HG03342 (cell line): ENCODE measurements around the gene PTCH2.

Source experiments
- ATAC-seq: cut with Tn5 transposase; IDR thresholded peaks from one replicate; pipeline ENCODE4 v1.9.1; 2021; ENCODE audit warnings: mild to moderate bottlenecking, moderate library complexity; ENCODE audit not compliant: unreplicated experiment

The PTCH2 gene

GRCh38 chr1:44842862-44843655, at the start of gene PTCH2:
Gene PTCH2 (minus strand): TSS chr1:44843253. CDS start chr1:44842932, 321 bp downstream.
- no peak for ATAC-seq

- ATAC-seq, result no peak
Measured at GRCh38 chr1:44890007-44890406, 47.0 kb upstream of the PTCH2 start.

GRCh38 chr1:44885406-44885805, 42.4 kb upstream of the PTCH2 start:
- ATAC-seq, result no peak

- ATAC-seq, result no peak
Measured at GRCh38 chr1:44884746-44885145, 41.7 kb upstream of the PTCH2 start.

- no peak for ATAC-seq
Measured at GRCh38 chr1:44881011-44881632, 38.1 kb upstream of the PTCH2 start.

GRCh38 chr1:44874155-44874554, 31.1 kb upstream of the PTCH2 start:
- no peak for ATAC-seq

- ATAC-seq, result no peak
Measured at GRCh38 chr1:44870096-44870495, 27.0 kb upstream of the PTCH2 start.

GRCh38 chr1:44867801-44868200, 24.7 kb upstream of the PTCH2 start:
- no peak for ATAC-seq

- ATAC-seq, result no peak
Measured at GRCh38 chr1:44862829-44863401, 19.9 kb upstream of the PTCH2 start.

GRCh38 chr1:44860891-44861425, 17.9 kb upstream of the PTCH2 start:
- ATAC-seq, result no peak

- ATAC-seq, result no peak
Measured at GRCh38 chr1:44860331-44860730, 17.3 kb upstream of the PTCH2 start.

GRCh38 chr1:44857446-44857845, 14.4 kb upstream of the PTCH2 start:
- ATAC-seq, result no peak

- ATAC-seq, result no peak
Measured at GRCh38 chr1:44855742-44856141, 12.7 kb upstream of the PTCH2 start.

- no peak for ATAC-seq
Measured at GRCh38 chr1:44854970-44855369, 11.9 kb upstream of the PTCH2 start.

GRCh38 chr1:44853201-44853600, 10.1 kb upstream of the PTCH2 start:
- no peak for ATAC-seq

- no peak for ATAC-seq
Measured at GRCh38 chr1:44851308-44851707, 8.3 kb upstream of the PTCH2 start.

GRCh38 chr1:44849575-44850132, 6.6 kb upstream of the PTCH2 start:
- no peak for ATAC-seq

- ATAC-seq, result no peak
Measured at GRCh38 chr1:44848456-44849181, 5.6 kb upstream of the PTCH2 start.

- ATAC-seq, result no peak
Measured at GRCh38 chr1:44847845-44848244, 4.8 kb upstream of the PTCH2 start.

GRCh38 chr1:44846985-44847384, 3.9 kb upstream of the PTCH2 start:
- no peak for ATAC-seq

GRCh38 chr1:44842486-44842861, 579 bp downstream of the PTCH2 start:
- no peak for ATAC-seq
